HG03457 (cell line): ENCODE results near the gene MYOM1.
"Not testable (repeated sequence)": the region's sequence is repeated elsewhere in the genome, so short reads cannot be mapped to it uniquely, and the experiment has no call there.

Source experiments
- ATAC-seq: cut with Tn5 transposase; IDR thresholded peaks from one replicate; pipeline ENCODE4 v1.9.1; 2021; ENCODE audit warnings: moderate number of reproducible peaks; ENCODE audit not compliant: unreplicated experiment

Gene MYOM1

GRCh38 chr18:3221496-3221895, 1.7 kb upstream of the MYOM1 start:
- no peak for ATAC-seq

DNA sequence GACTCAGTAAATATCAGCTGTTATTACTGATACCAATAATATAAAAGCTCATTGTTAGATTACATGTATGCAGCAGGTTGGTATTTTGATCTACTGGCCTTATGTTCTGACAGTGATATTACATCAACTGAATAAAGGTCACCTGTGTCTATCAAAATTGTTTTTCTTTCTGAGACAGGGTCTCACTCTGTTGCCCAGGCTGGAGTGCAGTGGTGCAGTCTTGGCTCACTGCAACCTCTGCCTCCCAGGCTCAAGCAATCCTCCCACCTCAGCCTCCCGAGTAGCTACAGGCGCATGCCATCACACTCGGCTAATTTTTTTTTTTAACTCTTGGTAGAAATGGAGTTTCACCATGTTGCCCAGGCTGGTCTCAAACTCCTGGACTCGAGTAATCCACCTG, 1.1 kb upstream of the MYOM1 start:
- ATAC-seq, result not testable (repeated sequence)

DNA sequence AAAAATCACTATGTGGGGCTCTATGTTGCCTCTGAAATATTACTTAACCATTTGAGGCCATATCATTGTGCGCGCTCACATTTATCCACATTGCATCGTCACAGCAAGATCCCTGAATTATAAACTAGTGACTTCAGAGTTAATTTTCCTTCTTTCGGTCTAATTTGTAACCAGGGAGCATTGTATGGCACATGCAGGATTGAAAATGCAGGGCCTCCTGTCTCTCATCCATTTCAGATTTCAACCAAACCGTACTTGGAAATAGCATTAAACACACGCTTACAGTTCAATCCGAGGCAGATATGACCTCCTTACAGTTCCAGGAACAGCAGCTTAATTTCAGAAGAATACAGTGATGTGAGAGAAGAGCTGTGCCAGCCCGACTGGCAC, 532 bp downstream of the MYOM1 start:
- ATAC-seq, result no peak

DNA sequence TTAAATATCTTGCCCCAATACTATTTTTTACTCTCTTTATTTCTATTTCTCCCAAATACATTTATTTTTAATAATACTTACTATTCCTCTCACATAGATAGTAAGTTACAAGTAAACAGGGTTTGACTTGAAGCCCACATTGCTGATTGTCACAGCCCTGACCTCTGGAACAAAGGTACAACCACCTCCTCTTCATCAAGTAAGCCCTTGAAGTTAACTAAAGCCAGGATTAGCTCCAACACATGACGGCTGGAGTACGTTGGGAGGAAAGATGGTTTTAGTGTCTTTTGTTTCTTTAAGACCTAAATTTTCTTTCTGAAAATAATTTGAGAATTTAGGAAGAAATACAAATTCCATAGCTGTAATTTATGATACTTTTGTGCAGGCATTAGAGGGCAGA, 949 bp downstream of the MYOM1 start:
- ATAC-seq, result no peak

DNA sequence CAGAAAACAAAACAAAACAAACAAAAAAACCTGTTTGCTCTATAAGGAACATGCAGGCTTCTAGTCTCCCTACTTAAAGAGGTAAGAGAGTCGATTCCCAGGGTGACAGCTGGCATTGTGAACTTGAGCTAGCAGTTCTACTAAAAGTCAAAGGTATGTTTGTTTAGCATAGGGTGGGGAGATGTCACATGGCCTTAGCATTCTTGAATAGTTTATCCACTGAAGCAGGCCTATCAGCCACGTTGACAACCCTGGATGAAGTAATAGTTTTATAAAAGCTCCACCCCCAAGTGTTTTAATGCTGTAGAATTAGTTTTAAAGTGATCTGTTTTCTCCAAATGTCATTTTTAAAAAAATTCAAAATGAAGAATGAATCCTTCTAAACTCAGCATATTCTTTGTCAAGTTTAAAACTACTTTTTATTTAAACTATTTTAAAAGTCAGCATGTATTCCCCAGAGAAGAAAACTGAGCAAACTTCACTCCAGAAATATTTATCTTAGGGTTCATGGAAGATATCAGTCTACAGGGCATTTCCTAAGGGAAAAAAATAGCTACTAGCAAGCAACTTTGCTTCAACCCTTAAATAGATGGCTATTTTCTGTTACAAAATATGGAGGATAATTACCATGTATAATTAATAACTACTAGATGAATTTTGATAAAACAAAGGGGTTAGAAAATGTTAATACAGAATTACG, 1.7 kb downstream of the MYOM1 start:
- no peak for ATAC-seq

DNA sequence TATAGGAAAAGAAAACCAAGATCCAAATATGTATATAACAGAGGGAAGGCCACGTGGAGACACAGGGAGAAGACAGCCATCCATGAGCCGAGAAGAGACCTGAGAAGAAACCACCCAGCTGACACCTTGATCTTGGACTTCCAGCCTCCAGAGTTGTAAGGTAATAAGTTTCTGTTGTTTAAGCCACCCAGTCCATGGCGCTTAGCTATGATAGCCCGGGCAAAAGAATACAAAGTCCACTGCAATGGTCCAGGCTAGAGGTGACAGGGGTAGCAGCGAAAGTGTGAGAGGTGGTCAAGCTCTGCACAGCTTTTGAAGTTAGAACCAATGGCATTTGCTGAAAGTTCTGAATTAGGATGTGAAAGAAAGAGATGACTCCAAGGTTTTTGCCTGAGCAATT, 2.8 kb downstream of the MYOM1 start:
- no peak for ATAC-seq

DNA sequence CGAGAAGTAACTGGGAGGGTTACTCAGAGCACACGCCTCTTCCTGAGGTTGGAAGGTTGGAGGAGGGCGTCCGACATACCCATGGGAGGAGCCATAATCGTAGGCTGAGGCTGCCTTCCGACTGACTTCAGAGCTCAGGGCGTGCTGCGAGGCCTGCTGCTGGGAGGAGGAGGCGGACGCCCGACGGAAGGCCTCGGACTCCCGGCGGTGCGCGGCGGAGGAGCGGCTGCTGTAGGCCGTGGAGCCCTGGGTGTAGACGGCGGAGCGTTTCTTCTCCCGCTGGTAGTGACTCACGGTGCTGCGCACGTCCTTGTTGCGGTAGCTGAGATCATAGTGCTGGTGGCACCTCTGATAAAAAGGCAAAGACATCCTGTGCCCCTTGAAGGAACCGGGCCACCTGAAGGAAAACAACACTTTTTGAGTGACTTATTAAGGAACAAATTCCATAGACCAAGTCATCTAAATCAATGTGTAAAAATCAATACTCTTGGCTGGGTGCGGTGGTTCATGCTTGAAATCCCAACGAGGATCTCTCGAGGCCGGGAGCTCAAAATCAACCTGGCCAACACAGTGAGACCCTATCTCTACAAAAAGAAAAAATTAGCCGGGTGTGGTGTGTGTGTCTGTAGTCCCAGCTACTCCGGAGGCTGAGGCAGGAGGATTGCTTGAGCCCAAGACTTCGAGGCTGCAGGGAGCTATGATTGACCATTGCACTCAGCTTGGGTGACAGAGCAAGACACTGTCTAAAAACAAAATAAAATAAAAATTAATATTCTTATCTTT, 4.7 kb downstream of the MYOM1 start:
- ATAC-seq, result no peak

- no peak for ATAC-seq
These were observed 6.3 kb downstream of the MYOM1 start for GRCh38 chr18:3213300-3214059.

GRCh38 chr18:3212657-3213056, 7.1 kb downstream of the MYOM1 start:
- ATAC-seq, result no peak

DNA sequence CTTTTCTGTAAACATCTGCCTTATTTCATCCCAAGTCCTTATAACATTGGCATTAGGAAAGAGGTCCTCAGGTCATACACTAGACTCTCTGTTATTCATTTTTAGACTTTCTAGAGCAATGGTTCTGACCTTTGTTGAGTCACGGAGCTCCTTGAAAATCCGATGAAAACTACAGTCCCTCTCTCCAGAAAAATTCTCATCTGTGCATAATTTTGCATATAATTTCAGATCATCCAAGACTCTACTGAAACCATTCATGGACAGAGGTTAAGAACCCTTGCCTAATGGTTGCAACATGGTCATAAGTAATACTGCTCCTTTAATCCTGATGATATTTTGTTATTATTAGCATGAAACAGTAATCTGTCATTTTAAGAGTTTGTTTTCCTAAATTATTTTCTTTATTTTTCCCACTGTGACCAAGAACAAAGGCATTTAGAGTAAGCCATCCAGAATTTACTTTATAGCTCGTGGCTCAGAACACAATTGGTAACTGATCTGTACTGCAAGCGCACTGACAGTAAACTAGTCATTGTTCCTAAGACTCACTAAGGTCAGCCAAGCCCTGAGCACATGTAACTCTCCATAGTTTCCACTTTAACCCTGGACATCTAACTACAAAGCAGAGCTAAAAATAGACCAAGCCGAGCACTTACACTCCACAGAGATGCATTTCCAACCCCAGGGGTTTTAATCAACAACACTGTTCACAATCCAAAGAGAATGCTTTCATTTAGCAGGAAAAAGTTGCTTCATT, 8.4 kb downstream of the MYOM1 start:
- ATAC-seq, result no peak

DNA sequence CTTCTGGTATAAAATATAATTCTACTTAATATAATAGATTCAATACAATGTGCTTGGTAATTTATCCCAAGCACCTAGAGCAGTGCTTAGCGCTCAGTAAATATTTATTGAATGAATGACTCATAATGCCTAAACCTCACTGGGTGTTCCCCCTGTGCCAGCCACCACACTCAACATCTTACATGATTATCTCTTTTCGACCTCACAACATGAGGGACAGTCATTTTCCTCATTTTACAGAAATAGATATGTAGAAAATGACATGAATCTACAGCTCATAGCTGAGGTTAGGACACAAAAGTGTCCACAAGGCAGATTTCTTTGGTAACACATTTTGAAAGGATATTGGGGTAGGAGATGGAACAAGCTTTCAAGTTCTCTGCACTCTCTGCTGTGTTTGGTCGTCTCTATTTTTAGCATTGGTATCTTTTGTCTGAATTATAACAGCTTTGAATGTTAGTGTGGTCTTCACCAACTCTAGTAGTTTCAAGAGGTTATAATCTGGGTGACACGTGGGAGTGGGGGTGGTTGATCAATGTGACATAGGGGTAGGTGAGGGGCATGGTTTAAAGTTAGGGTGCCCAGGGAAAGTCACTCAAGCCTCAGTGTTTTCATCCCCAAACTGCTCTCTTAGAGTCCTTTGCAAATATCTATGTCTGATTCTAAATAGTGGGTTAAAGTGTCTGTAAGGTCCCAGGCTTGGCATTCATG, 9.8 kb downstream of the MYOM1 start:
- peak; percentile 68 for ATAC-seq

DNA sequence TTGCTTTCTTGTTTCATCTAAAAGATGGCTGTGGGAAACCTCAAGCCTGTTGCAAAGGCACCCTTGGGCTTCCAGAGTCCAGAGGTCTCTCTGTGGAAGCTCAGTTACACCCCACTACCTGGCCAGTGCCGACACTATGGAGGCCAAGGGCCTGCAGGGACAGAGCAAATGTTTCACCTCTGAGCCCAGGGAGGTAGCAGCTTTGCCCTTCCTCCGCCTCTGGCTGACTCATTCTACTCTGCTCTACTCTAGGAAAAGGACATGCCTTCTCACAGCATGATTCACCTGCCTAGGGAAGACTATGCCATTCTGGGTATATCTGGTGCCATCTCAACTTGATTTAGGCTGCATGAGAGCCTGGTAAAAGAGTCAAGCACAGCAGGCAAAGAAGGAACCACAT, 12.2 kb downstream of the MYOM1 start:
- no peak for ATAC-seq

- ATAC-seq, result no peak
These were observed 14.5 kb downstream of the MYOM1 start for GRCh38 chr18:3205239-3205638.

DNA sequence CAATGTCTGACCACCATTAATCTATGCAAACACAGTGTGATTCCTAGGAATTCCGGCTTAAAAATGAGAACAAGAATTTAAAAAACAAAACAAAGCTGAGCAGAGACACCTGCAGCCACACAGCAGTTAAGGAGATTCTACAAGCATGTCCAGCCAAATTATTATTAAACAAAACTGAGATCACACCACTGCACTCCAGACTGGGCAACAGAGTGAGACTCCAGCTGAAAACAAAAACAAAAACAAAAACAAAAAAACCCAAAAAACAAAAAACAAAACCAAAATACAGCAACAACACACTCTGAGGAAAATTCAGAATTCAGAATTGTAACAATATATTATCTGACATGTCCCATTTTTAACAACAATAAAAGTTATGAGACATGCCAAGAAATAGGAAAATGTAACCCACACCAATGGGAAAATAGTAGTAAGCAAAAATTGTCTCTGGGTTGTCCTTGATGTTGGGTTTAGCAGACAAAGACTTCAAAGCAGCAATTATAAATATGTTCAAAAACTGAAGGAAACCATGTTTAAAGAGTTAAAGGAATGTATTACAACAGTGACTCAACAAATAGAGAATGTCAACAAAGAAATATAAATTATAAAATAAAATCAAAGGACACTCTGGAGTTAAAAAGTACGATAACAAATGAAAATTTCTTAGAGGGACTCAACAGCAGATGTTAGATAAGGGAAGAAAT, 19.7 kb downstream of the MYOM1 start:
- ATAC-seq, result no peak

GRCh38 chr18:3198260-3198860, 21.4 kb downstream of the MYOM1 start:
- not testable (repeated sequence) for ATAC-seq

DNA sequence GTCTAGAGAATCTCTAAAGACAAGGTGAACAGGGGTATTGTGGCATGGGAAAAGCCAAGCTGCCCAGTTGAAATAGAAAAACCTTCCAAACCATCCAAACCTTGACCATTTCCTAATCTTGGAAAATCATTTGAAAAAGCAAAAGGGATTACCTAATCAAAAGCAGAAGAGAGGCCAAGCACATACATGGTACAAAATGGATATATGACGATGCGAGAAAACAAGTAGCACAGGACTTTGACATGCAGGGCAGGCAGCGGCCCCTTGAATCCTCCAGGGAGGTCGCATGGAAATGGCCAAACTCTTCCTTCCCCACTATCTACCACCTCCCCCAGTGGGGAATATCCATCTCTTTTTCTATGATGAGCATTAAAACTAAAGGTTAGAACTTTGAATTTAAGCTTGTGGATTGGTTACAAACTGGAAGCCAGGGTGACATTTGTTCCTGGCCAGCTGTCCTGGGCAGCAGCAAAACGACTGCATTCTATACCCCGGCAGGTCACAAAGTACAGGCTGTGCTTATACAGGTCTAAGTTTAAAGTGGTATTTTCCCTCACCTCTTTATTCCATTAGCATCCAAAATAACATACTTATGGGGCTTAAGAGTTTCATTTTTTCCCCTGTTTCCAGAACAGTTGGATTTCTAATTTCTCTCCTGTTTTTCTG, 24.7 kb downstream of the MYOM1 start:
- no peak for ATAC-seq

GRCh38 chr18:3193331-3193730, 26.4 kb downstream of the MYOM1 start:
- no peak for ATAC-seq

DNA sequence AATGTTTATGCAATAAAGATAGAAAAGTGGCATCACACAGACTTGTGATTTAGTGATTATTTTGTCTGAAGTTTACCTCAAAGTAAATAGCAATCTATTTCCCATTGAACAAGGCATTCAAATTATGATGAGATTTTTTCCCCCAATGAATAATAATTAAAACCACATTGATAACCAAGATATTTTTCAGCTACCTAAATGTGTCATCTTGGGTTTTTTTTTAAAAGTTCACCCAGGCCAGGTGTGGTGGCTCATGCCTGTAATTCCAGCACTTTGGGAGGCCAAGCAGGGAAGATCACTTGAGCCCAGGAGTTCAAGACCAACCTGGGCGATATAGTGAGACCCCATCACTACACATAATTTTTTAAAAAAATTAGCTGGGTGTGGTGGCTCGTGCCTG, 27.0 kb downstream of the MYOM1 start:
- no peak for ATAC-seq

- ATAC-seq, result no peak
These were observed 27.5 kb downstream of the MYOM1 start for GRCh38 chr18:3192286-3192685.
